Osteocyte (in vitro differentiated cells): ENCODE measurements around the gene ACKR3. TPM values are rescaled to one million over a fixed set of nuclear protein-coding genes. Genes with fewer than 3 reads are reported as not detected.
A peak's percentile ranks its signal among the peaks of the same experiment; 100 is the strongest.

Experiments used
- DNase-seq: peaks from one replicate; pipeline ENCODE4 v3.0.0; 2021; ENCODE audit warnings: mixed read lengths; ENCODE audit not compliant: unreplicated experiment; ENCODE audit errors: extremely low spot score
- H3K27ac Mint-ChIP-seq: one replicate; pipeline ENCODE4 v1.8.0; 2021; ENCODE audit warnings: mild to moderate bottlenecking, mixed read lengths; ENCODE audit not compliant: unreplicated experiment
- H3K27me3 Mint-ChIP-seq: one replicate; pipeline ENCODE4 v1.8.0; 2021; ENCODE audit warnings: mixed read lengths; ENCODE audit not compliant: unreplicated experiment
- H3K36me3 Mint-ChIP-seq: one replicate; pipeline ENCODE4 v1.8.0; 2021; ENCODE audit warnings: mixed read lengths; ENCODE audit not compliant: unreplicated experiment
- H3K4me1 Mint-ChIP-seq: one replicate; pipeline ENCODE4 v1.8.0; 2021; ENCODE audit warnings: mixed read lengths; ENCODE audit not compliant: unreplicated experiment
- H3K4me3 Mint-ChIP-seq: one replicate; pipeline ENCODE4 v1.8.0; 2021; ENCODE audit warnings: mild to moderate bottlenecking, moderate library complexity, mixed read lengths; ENCODE audit not compliant: unreplicated experiment
- H3K9me3 Mint-ChIP-seq: one replicate; pipeline ENCODE4 v1.8.0; 2021; ENCODE audit warnings: mixed read lengths; ENCODE audit not compliant: unreplicated experiment
- total RNA-seq: library from RNA; stranded (reverse); gene quantifications from 2 replicates; pipeline ENCODE4 v1.2.1, GENCODE V29; 2021
- TF ChIP-seq, protein P1 (sequence below): fragments of 200-600 bp; sonication (generic); IDR thresholded peaks from 2 replicates; pipeline ENCODE4 v1.5.0; 2021; ENCODE audit warnings: antibody characterized with exemption, mild to moderate bottlenecking, moderate library complexity

The ACKR3 gene
- total RNA-seq, 1 donor from 2014 or later = 36.9 TPM

DNA sequence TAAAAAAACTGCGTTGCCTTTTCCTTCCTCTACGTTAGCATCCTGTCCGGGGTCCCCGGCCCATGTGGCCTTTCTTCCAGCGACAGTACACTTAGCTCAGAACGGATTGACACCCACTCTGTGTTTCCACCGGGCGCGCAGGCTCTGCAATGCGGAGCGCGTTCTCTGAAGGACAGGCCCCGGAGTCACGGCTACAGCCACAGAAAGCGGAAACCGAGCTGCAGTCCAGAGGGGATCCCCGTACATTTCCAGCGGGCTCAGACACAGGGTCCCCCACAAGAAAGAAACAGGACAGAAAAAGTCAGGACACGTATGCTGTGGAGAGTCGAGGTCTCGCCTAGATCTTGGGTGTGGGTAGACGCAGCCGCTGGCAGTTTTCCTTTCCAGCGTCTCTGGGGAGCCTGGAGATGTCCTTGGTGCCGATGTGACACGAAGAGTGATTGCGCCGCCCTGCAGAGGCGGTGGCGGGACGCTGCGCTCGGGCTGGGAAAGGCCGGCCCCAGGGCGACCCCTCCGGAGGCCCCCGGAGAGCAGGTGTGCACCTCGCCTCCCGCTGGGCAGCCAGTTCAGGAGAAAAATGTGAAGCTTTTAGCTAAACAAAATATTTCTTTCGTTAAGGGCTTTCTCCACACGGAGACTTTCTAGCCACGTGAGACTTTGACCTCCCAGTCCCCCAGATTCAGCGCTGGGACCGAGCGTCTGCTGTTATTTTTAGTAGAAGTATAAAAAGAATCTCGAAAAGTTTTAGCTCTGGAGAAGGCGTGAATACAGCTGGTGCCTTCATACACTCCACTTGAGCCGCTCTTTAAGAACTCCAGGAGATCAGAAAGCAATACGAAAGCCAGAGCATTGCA lies 1.3 kb upstream of the ACKR3 start:
- Mint-ChIP-seq H3K36me3 (peaks cover 10% of the 10 kb centered on the region), H3K9me3 (no peaks in the 10 kb centered on the region), H3K4me1 (peaks cover 45% of the 10 kb centered on the region), H3K4me3 (no peak overlapping the region), H3K27me3 (peaks cover 20% of the 10 kb centered on the region), H3K27ac (no peak overlapping the region)
- no peak for DNase-seq
- TF ChIP-seq, protein P1, sequence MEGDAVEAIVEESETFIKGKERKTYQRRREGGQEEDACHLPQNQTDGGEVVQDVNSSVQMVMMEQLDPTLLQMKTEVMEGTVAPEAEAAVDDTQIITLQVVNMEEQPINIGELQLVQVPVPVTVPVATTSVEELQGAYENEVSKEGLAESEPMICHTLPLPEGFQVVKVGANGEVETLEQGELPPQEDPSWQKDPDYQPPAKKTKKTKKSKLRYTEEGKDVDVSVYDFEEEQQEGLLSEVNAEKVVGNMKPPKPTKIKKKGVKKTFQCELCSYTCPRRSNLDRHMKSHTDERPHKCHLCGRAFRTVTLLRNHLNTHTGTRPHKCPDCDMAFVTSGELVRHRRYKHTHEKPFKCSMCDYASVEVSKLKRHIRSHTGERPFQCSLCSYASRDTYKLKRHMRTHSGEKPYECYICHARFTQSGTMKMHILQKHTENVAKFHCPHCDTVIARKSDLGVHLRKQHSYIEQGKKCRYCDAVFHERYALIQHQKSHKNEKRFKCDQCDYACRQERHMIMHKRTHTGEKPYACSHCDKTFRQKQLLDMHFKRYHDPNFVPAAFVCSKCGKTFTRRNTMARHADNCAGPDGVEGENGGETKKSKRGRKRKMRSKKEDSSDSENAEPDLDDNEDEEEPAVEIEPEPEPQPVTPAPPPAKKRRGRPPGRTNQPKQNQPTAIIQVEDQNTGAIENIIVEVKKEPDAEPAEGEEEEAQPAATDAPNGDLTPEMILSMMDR = no peak

DNA sequence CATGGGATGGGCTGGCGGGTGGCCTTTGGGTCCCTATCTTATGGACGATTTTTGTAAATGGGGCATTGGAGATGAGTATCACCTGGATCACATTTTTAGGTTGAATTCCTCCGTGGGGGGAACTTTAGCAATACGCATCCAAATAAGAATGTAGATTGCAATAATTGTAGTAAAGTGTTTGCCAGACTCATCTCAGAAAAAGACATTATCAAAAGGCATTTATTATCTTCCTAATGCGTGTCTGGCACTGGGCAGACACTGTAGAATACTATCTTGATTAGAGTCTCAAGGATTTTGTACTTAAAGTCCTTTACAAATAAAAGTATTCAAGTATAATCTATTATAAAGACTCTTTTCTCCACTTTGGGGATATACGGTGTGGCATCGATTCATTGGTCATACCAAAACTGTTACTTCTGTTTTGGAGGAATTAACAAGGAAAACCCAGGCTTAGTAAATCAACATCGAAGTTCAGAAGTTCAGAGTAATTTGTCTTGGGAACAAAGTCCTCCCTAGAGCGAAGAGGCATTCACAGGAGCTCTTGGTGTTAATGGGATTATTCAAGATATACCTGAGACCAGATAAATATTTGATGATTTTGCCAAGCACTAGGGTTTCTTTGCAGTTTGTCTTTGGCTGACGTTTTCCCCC lies 578 bp upstream of the ACKR3 start:
- H3K36me3 Mint-ChIP-seq = peaks cover 10% of the 10 kb centered on the region
- H3K27me3 Mint-ChIP-seq = peaks cover 20% of the 10 kb centered on the region
- H3K4me3 Mint-ChIP-seq = peak overlapping the region; percentile 79
- H3K9me3 Mint-ChIP-seq = no peaks in the 10 kb centered on the region
- no peak overlapping the region for H3K27ac Mint-ChIP-seq
- peaks cover 52% of the 10 kb centered on the region for H3K4me1 Mint-ChIP-seq
- no peak for DNase-seq
- TF ChIP-seq, protein P1 = no peak

DNA sequence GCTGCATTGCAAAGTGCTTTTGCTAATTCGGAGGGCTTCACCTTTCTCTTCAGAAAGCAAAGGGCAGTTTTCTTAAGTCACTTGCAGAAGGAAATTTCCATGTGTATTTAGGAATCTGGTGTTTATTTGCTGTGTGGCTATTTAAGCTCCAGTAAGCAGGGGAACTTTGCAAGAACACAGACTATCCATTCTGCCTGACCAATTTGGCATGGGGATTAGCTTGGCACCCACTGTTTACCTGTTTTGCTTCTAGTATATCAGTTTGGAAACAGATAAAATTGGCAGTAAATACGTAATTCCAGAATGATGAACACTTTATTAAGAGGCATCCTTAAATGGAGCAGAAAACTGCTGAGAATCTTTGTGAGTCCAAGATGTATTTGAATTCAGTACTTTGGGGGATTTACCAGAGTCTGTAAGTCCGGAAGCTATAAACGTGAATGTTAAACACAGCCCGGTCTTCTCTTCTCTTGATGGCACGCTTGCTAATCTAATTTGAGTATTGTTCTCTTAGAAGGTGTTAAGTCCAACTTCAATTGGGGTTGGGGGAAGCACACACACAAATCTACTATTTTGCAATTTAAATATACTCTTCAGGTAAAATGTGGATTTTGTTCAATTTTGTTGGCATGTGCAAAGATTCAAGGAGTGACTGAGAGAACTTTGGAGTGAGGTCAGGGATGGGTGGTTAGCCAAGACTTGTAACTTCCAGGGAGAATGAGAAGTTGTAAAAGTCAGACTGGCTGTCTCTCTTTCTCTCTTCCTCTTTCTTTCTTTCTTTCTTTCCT lies 650 bp downstream of the ACKR3 start:
- TF ChIP-seq, protein P1 = no peak
- Mint-ChIP-seq H3K9me3 (no peaks in the 10 kb centered on the region), H3K36me3 (peaks cover 12% of the 10 kb centered on the region), H3K4me3 (peak overlapping the region; percentile 79), H3K27ac (peak overlapping the region; percentile 39), H3K4me1 (peaks cover 61% of the 10 kb centered on the region), H3K27me3 (peaks cover 15% of the 10 kb centered on the region)
- no peak for DNase-seq

DNA sequence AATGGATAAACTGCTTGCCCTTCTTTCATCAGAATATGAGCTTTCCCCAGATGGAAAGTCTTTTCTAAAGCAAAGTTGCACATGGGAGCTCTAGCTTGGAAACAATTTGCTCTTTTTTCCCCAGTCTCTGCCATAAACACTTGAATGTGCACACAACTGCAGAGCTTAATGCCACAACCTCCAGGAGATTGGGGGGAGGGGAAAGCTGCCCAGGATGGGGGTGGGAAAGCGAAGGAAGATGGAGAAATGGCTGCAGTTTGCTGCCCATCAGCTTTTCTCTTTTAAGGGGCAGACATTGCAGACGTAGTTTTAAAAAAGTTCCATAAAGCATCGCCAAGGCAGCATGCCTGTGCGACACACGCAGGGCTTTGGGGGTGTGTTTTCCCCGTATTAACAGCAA lies 1.5 kb downstream of the ACKR3 start:
- no peak for DNase-seq
- H3K27ac Mint-ChIP-seq = no peak overlapping the region
- peak overlapping the region; percentile 79 for H3K4me3 Mint-ChIP-seq
- TF ChIP-seq, protein P1 = no peak
- H3K27me3 Mint-ChIP-seq = peaks cover 10% of the 10 kb centered on the region
- H3K9me3 Mint-ChIP-seq = no peaks in the 10 kb centered on the region
- H3K36me3 Mint-ChIP-seq = peaks cover 12% of the 10 kb centered on the region
- H3K4me1 Mint-ChIP-seq = peaks cover 68% of the 10 kb centered on the region
